Endodermal cell (in vitro differentiated cells): ENCODE results near the gene DPYSL4. TPM values are rescaled to one million over a fixed set of nuclear protein-coding genes. Genes with fewer than 3 reads are reported as not detected.

ENCODE experiments used
- DNase-seq: peaks from one replicate; pipeline ENCODE4 v3.0.0-alpha.2; 2017
- H3K27ac ChIP-seq: 2 replicates; pipeline ENCODE4 v1.5.1; 2013; ENCODE audit warnings: mild to moderate bottlenecking, low read depth, low read length, moderate library complexity
- H3K27me3 ChIP-seq: 2 replicates; pipeline ENCODE4 v1.6.1; 2013; ENCODE audit warnings: mild to moderate bottlenecking, low read length, moderate library complexity; ENCODE audit not compliant: insufficient read depth, control insufficient read depth, poor library complexity, severe bottlenecking
- H3K36me3 ChIP-seq: 2 replicates; pipeline ENCODE4 v1.7.0; 2013; ENCODE audit warnings: mild to moderate bottlenecking, low read length, moderate library complexity; ENCODE audit not compliant: control insufficient read depth, insufficient read depth
- H3K4me1 ChIP-seq: one replicate; pipeline ENCODE4 v1.7.0; 2013; ENCODE audit warnings: low read length; ENCODE audit not compliant: control insufficient read depth, insufficient read depth
- H3K4me3 ChIP-seq: 2 replicates; pipeline ENCODE4 v1.5.1; 2013; ENCODE audit warnings: mild to moderate bottlenecking, low read length, moderate library complexity
- H3K9ac ChIP-seq: 2 replicates; pipeline ENCODE4 v1.6.1; 2013; ENCODE audit warnings: mild to moderate bottlenecking, low read length, moderate library complexity; ENCODE audit not compliant: poor library complexity, severe bottlenecking; ENCODE audit errors: extremely low read depth
- H3K9me3 ChIP-seq: 2 replicates; pipeline ENCODE4 v1.6.1; 2013; ENCODE audit warnings: mild to moderate bottlenecking, low read length, moderate library complexity; ENCODE audit not compliant: control insufficient read depth
- H3K27ac Mint-ChIP-seq: 2 replicates; pipeline ENCODE4 v1.8.0; 2020; ENCODE audit warnings: mixed read lengths
- H3K27me3 Mint-ChIP-seq: 2 replicates; pipeline ENCODE4 v1.8.0; 2021; ENCODE audit warnings: mild to moderate bottlenecking, mixed read lengths; ENCODE audit not compliant: insufficient read depth
- H3K36me3 Mint-ChIP-seq: 2 replicates; pipeline ENCODE4 v1.8.0; 2020; ENCODE audit warnings: low read depth, mixed read lengths
- H3K4me1 Mint-ChIP-seq: 2 replicates; pipeline ENCODE4 v1.8.0; 2020; ENCODE audit warnings: mixed read lengths
- H3K4me3 Mint-ChIP-seq: 2 replicates; pipeline ENCODE4 v1.8.0; 2020; ENCODE audit warnings: mild to moderate bottlenecking, moderate library complexity, mixed read lengths
- H3K9me3 Mint-ChIP-seq: 2 replicates; pipeline ENCODE4 v1.8.0; 2020; ENCODE audit warnings: mild to moderate bottlenecking, mixed read lengths
- WGBS, 2 experiments: methylation state at CpG; one replicate each; pipeline versions ENCODE4 v1.1.5 to v1.1.7; 2013; ENCODE audit warnings: missing lambda C conversion rate in 2 of 2, mixed read lengths in 1 of 2; ENCODE audit not compliant: insufficient coverage in 1 of 2, insufficient read length in 1 of 2; 5-methylcytosine and 5-hydroxymethylcytosine counted together
- total RNA-seq, 2 donors: library from RNA; stranded (reverse); fragmentation: NEBNext Ultra II Directional in 1 of 2; extraction: Animal tissue kit (Norgen Biotek cat#: 25700) in 1 of 2; gene quantifications; 2 replicates in 1 of 2; 3 replicates in 1 of 2; pipeline ENCODE4 v1.2.1, GENCODE V29; 2021
- TF ChIP-seq, protein P1 (sequence below): fragments of 200-600 bp; sonication (generic); conservative IDR thresholded peaks from 2 replicates; pipeline ENCODE4 v1.5.0; 2021; ENCODE audit warnings: antibody characterized with exemption, mild to moderate bottlenecking

The DPYSL4 gene
- total RNA-seq, 2 donors from 2014 or later, result 5.1 to 13.5 TPM

DNA sequence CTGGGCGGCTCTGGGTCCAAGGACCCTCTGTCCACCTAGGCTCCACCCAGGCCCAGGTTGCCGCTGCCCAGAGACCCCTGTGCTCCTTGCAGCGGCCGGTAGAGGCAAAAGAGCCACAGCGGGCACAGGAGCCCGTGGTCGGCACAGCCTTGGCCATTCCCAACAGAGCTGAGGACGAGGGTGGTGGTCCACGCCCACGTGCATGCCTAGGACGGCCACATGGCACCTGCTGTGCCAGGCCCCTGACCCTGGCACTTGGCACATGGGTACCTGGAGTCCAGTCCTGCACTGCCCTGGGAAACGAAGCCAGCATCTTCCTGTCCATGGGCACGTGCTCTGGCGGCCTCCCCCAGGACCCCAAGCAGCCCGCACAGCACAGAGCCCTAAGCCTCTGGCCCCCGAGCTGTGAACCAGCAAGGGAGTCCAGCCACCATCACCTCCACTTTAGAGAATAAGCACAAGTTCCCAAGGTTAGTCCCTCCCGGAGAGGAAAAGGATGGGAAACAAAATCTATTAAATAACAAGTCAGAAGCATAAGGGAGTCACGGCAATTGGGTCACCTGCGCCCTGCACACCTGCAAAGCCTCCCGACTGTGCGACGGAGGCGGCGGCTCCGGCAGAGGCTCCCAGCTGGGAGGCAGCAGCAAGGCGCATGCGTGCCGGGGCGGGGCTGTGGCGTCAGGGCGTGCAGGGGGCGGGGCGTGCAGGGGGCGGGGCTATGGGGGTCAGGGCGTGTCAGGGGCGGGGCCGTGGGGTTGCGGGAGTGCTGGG is 61.9 kb downstream of the DPYSL4 start:
- 45 to 56% methylated on average over 10 to 32 of the region's 38 CpGs for WGBS, 2 experiments
- Histone ChIP-seq H3K27me3 (no peaks in the 10 kb centered on the region), H3K4me1 (no peaks in the 10 kb centered on the region), H3K36me3 (no peaks in the 10 kb centered on the region), H3K4me3 (peak overlapping the region; percentile 69), H3K9ac (no peak overlapping the region), H3K9me3 (no peaks in the 10 kb centered on the region), H3K27ac (no peak overlapping the region)
- TF ChIP-seq, protein P1, sequence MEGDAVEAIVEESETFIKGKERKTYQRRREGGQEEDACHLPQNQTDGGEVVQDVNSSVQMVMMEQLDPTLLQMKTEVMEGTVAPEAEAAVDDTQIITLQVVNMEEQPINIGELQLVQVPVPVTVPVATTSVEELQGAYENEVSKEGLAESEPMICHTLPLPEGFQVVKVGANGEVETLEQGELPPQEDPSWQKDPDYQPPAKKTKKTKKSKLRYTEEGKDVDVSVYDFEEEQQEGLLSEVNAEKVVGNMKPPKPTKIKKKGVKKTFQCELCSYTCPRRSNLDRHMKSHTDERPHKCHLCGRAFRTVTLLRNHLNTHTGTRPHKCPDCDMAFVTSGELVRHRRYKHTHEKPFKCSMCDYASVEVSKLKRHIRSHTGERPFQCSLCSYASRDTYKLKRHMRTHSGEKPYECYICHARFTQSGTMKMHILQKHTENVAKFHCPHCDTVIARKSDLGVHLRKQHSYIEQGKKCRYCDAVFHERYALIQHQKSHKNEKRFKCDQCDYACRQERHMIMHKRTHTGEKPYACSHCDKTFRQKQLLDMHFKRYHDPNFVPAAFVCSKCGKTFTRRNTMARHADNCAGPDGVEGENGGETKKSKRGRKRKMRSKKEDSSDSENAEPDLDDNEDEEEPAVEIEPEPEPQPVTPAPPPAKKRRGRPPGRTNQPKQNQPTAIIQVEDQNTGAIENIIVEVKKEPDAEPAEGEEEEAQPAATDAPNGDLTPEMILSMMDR, result no peak
- Mint-ChIP-seq H3K9me3 (no peaks in the 10 kb centered on the region), H3K36me3 (no peaks in the 10 kb centered on the region), H3K27ac (no peak overlapping the region), H3K4me3 (peak overlapping the region; percentile 54), H3K4me1 (no peaks in the 10 kb centered on the region), H3K27me3 (peaks cover 2% of the 10 kb centered on the region)
- DNase-seq, result peak; percentile 90

DNA sequence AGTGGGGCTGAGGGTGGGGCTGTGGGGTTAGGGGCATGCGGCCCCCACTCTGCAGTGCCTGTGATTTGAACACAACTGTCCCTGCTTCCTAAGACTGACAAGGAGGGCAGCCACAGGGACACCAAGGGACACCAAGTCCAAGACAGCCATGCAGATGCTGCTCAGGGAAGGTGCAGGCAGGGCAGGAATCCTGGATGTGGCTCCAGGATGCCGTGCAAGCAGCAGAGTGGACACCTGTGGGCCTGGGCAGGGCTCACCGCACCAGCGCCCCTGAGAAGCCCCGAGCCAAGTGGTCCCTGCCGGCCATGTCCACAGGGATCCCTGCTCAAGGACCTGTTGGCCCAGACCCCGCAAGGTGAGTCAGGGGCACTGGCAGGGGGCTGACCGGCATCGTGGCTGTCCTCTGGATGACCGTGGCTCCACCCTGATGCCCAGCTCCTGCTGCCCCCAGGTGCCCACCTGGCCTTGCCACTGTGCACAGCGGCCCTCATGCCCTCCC is 62.5 kb downstream of the DPYSL4 start:
- Mint-ChIP-seq H3K4me3 (peak overlapping the region; percentile 54), H3K27ac (no peak overlapping the region), H3K4me1 (no peaks in the 10 kb centered on the region), H3K36me3 (no peaks in the 10 kb centered on the region), H3K27me3 (peaks cover 2% of the 10 kb centered on the region), H3K9me3 (no peaks in the 10 kb centered on the region)
- TF ChIP-seq, protein P1, result no peak
- Histone ChIP-seq H3K9ac (no peak overlapping the region), H3K4me3 (no peak overlapping the region), H3K27ac (no peak overlapping the region), H3K36me3 (no peaks in the 10 kb centered on the region), H3K9me3 (no peaks in the 10 kb centered on the region), H3K27me3 (no peaks in the 10 kb centered on the region), H3K4me1 (no peaks in the 10 kb centered on the region)
- no peak for DNase-seq
- 83 to 85% methylated on average over 9 to 11 of the region's 11 CpGs for WGBS, 2 experiments

DNA sequence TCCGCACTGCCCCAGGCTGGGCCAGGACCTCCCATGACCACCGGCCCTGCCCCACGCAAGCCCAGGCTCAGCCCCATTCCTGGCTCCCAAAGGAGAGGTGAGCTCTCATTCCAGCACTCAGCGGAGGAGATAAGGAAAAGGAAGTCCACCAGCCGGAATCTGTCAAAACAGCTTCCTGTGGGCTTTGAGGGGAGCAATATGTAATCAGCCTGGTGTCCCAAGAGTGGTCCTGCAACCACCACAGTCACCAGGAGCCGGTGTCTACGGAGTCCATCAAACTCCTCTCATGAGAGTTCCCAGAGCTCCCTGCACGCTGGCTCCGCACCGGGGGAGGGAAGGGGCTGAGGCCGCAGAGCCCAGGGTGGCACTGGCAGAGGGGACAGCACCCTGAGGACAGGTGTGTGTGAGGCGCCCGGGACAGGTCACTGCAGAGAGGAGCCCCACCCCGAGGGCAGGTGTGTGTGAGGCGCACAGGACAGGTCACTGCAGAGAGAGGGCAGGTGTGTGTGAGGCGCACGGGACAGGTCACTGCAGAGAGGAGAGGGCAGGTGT is 63.2 kb downstream of the DPYSL4 start:
- H3K4me3 Mint-ChIP-seq, result no peak overlapping the region
- Histone ChIP-seq H3K4me1 (no peaks in the 10 kb centered on the region), H3K27ac (no peak overlapping the region), H3K4me3 (no peak overlapping the region), H3K27me3 (no peaks in the 10 kb centered on the region), H3K9me3 (no peaks in the 10 kb centered on the region), H3K9ac (no peak overlapping the region), H3K36me3 (no peaks in the 10 kb centered on the region)
- no peaks in the 10 kb centered on the region for H3K9me3 Mint-ChIP-seq
- no peak overlapping the region for H3K27ac Mint-ChIP-seq
- no peaks in the 10 kb centered on the region for H3K36me3 Mint-ChIP-seq
- WGBS, 2 experiments, result 91 to 94% methylated on average over 9 to 15 of the region's 17 CpGs
- H3K27me3 Mint-ChIP-seq, result peaks cover 2% of the 10 kb centered on the region
- no peaks in the 10 kb centered on the region for H3K4me1 Mint-ChIP-seq
- no peak for DNase-seq
- TF ChIP-seq, protein P1, result no peak
